ENCODE results near the gene LSR. TPM values are rescaled to one million over a fixed set of nuclear protein-coding genes. Genes with fewer than 3 reads are reported as not detected.
"Not testable (repeated sequence)": the region's sequence is repeated elsewhere in the genome, so short reads cannot be mapped to it uniquely, and the experiment has no call there.

Gene LSR
- polyA plus RNA-seq, 1 donor from 2014 or later: 49.1 TPM

DNA sequence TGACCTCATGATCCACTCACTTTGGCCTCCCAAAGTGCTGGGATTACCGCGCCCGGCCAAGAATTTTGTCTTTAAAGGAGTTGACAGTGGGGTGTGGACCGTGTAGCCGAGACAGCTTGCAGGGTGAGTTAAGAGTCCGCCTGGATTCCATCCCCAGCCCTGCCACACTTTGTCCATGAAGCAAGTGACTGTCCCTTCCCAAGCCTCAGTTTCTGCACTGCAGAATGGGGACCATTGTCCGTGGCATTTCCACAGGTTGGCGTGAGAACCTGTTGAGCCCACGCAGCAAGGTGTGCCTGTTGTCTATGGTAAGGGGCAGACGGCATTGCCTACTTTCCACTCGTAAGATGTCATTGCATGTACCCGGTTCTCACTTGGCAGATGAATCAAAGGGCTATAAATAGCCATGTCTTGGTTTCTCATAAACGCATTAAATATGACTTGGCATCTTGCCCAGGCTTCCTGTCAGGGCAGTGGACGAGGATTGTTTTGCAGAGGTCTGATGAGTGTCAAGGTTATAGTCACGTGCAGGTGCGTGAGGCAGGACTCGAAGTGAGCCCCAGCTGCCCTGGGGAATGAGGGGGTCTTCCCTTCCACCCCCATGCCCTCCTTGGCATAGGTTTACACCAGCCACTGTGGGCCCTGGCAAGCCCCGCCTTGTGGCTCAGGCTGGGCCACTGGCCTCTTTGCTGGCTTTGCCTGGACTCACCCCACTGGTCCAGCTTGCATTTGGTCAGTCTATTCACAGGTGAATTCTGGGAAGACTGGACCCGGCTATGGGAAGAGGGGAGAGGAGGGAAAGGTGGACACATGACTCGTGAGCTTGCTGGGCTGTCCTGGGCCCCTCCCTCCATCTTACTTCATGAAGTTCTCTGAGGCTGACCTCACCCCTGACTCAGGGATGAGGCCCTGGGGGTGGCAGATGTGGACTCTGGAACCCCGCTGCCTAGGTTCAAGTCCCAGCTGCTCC is 34.9 kb upstream of the LSR start:
- Mint-ChIP-seq H3K36me3 (no peaks in the 10 kb centered on the region), H3K4me1 (peaks cover 32 to 53% (median 52%) of the 10 kb centered on the region in 3 donors), H3K27me3 (no peaks in the 10 kb centered on the region), H3K9me3 (no peaks in the 10 kb centered on the region), H3K27ac (peak overlapping the region; percentile 87 to 98 (median 98)), H3K4me3 (peak overlapping the region; percentile 62 to 89 (median 80))

- Mint-ChIP-seq H3K4me3 (peak overlapping the region in 1 of 4 donors; percentile 69), H3K4me1 (peaks cover 32 to 52% (median 50%) of the 10 kb centered on the region in 3 donors)
Observed at GRCh38 chr19:35214766-35215422, 33.9 kb upstream of the LSR start.

GRCh38 chr19:35216016-35216832 is 32.6 kb upstream of the LSR start:
- H3K36me3 Mint-ChIP-seq: no peaks in the 10 kb centered on the region
- peaks cover 27 to 48% (median 46%) of the 10 kb centered on the region in 3 donors for H3K4me1 Mint-ChIP-seq
- H3K27ac Mint-ChIP-seq: peak overlapping the region; percentile 85 to 98 (median 87)
- no peaks in the 10 kb centered on the region for H3K27me3 Mint-ChIP-seq
- peaks cover 0 to 6% (median 3%) of the 10 kb centered on the region in 3 donors for H3K9me3 Mint-ChIP-seq
- peak overlapping the region in 1 of 4 donors; percentile 65 for H3K4me3 Mint-ChIP-seq

More at GRCh38 chr19:35214766-35215422, 33.9 kb upstream of the LSR start:
- Mint-ChIP-seq H3K9me3 (peaks cover 0 to 6% (median 3%) of the 10 kb centered on the region in 3 donors), H3K27me3 (no peaks in the 10 kb centered on the region), H3K36me3 (no peaks in the 10 kb centered on the region), H3K27ac (peak overlapping the region; percentile 87 to 98 (median 98))

DNA sequence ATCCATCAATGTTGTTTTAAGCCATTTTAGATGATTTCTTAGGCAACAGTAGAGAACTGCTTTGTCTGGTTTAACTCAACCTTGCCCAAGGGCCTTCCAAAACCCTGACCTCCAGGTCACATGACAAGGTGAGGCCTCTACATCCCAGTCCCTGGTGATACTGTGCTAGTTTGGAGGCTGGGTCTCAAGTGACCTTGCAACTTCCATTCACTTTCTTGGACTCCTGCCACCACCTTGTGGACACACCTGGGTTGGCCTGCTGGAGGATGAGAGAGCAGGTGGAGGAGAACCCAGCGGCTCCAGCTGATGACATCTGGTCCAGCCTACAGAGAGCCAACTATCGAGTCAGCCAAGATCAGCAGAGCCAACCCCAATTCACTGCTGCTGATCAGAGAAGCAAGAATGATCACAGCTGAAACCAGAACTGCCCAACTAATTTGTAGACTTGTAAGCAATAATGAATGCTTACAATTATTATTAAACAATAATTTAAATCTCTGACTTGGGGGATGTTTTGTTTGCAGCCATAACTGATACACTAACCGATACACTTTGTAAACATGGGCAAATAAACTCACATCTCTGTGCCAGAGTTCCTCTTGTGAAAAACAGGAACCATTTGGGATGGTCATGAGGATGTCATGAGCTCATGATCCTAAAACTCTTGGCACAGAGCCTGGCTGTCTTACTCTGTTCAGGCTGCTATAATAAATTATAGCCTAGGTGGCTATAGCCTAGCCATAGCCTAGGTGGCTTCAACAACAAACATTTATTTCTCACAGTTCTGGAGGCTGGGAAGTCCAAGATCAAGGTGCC is 31.8 kb upstream of the LSR start:
- no peaks in the 10 kb centered on the region for H3K36me3 Mint-ChIP-seq
- peak overlapping the region in 1 of 4 donors; percentile 65 for H3K4me3 Mint-ChIP-seq
- H3K4me1 Mint-ChIP-seq: peaks cover 21 to 41% (median 41%) of the 10 kb centered on the region in 3 donors
- H3K27me3 Mint-ChIP-seq: no peaks in the 10 kb centered on the region
- H3K27ac Mint-ChIP-seq: peak overlapping the region; percentile 19 to 85 (median 31)
- peaks cover 0 to 6% (median 3%) of the 10 kb centered on the region in 3 donors for H3K9me3 Mint-ChIP-seq

GRCh38 chr19:35217649-35217990 is 31.2 kb upstream of the LSR start:
- no peak overlapping the region for H3K4me3 Mint-ChIP-seq
- no peaks in the 10 kb centered on the region for H3K27me3 Mint-ChIP-seq
- peak overlapping the region in 1 of 3 donors; percentile 83 for H3K27ac Mint-ChIP-seq
- H3K4me1 Mint-ChIP-seq: peaks cover 15 to 39% (median 36%) of the 10 kb centered on the region in 3 donors
- H3K9me3 Mint-ChIP-seq: peaks cover 0 to 6% (median 3%) of the 10 kb centered on the region in 3 donors
- H3K36me3 Mint-ChIP-seq: no peaks in the 10 kb centered on the region

GRCh38 chr19:35219008-35219407 is 29.8 kb upstream of the LSR start:
- H3K27me3 Mint-ChIP-seq: no peaks in the 10 kb centered on the region
- H3K4me1 Mint-ChIP-seq: peaks cover 11 to 33% (median 23%) of the 10 kb centered on the region in 3 donors
- no peaks in the 10 kb centered on the region for H3K36me3 Mint-ChIP-seq
- H3K4me3 Mint-ChIP-seq: no peak overlapping the region
- H3K9me3 Mint-ChIP-seq: peaks cover 0 to 6% (median 3%) of the 10 kb centered on the region in 3 donors
- no peak overlapping the region for H3K27ac Mint-ChIP-seq

DNA sequence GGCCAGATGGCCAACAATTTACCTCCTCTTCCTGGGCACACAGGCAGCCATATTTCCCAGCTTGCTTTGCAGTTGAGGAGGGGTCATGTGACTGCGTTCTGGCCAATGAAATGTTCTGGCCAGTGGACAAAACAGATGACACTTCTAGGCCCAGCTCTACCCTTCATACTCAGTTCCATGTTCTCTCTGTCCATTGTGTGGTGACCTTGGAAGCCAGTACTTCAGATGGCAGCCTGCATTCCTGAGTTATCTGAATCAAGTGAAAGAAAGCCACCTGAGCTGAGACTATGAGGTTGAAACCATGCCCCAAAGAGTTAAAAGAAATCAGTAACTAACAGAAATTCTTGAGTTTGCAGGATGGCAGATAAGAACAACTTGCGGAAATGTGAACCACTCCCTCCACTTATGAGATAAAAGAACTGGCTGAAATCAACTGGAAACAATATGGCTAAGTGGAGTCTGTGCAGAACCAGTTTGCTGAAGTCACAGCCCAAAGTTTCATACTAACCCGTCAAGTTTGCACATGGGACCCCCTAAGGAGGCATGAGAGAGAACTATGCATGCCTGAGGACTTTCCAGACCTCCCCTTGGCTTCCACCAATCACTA is 28.4 kb upstream of the LSR start:
- H3K4me3 Mint-ChIP-seq: no peak overlapping the region
- H3K4me1 Mint-ChIP-seq: peaks cover 9 to 22% (median 12%) of the 10 kb centered on the region in 3 donors
- peaks cover 0 to 6% (median 3%) of the 10 kb centered on the region in 3 donors for H3K9me3 Mint-ChIP-seq
- H3K27me3 Mint-ChIP-seq: no peaks in the 10 kb centered on the region
- no peaks in the 10 kb centered on the region for H3K36me3 Mint-ChIP-seq
- H3K27ac Mint-ChIP-seq: no peak overlapping the region

DNA sequence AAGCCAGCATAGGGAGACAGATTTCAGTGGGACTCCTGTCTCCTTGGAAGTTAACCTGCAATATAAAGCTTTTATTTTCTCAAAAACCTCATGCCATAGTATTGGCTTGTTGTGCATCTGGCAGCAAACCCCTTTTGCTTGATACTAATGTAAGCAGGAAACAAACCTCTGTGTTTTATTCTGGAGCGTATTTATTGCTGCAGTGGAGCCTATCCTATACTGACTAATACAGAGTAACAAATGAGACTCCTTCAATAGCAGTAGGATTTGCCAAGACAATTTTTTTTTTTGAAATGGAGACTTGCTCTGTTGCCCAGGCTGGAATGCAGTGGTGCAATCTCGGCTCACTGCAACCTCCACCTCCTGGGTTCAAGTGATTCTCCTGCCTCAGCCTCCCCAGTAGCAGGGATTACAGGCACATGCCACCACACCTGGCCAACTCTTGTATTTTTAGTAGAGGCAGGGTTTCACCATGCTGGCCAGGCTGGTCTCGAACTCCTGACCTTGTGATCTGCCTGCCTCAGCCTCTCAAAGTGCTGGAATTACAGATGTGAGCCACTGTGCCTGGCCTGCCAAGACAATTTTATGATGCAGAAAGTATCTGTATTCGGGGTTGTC is 27.7 kb upstream of the LSR start:
- not testable (repeated sequence) for H3K4me3 Mint-ChIP-seq, H3K36me3 Mint-ChIP-seq, H3K9me3 Mint-ChIP-seq, H3K27ac Mint-ChIP-seq, H3K27me3 Mint-ChIP-seq
- peaks cover 4 to 18% (median 8%) of the 10 kb centered on the region in 3 donors for H3K4me1 Mint-ChIP-seq

DNA sequence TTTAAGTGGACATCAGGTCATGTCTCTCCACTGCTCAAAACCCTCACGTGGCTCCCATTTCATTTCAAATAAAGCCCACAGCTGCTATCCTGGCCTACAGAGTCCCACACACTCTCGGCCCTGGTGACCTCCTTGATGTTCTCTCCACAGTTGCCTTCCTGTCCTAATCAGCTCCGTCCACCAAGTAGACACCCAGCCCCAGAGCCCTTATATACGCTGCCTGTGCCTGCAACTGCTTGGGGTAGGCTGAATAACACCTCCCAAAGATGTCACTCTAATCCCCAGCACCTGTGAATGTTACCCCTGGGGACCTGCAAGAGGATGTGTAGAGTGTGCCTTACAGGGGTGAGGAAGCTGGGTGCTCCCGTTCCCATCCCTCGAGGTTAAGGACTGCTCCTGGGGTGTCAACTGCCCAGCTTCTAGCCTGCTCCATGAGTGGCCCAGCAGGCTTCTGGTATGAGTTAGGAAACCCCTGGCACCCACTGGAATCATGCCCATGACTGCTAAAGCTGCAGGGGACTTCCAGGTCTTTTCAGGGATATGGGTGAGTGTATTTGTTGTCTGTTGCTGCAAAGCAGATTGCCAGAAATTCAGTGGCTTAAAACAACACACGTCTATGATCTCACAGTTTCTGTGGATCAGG is 26.3 kb upstream of the LSR start:
- Mint-ChIP-seq H3K4me3 (peak overlapping the region in 1 of 4 donors; percentile 18), H3K36me3 (peaks cover 2% of the 10 kb centered on the region), H3K27me3 (peaks cover 3% of the 10 kb centered on the region), H3K4me1 (peaks cover 0 to 8% (median 2%) of the 10 kb centered on the region in 3 donors), H3K27ac (peak overlapping the region in 1 of 3 donors; percentile 46), H3K9me3 (peaks cover 0 to 6% (median 3%) of the 10 kb centered on the region in 3 donors)

DNA sequence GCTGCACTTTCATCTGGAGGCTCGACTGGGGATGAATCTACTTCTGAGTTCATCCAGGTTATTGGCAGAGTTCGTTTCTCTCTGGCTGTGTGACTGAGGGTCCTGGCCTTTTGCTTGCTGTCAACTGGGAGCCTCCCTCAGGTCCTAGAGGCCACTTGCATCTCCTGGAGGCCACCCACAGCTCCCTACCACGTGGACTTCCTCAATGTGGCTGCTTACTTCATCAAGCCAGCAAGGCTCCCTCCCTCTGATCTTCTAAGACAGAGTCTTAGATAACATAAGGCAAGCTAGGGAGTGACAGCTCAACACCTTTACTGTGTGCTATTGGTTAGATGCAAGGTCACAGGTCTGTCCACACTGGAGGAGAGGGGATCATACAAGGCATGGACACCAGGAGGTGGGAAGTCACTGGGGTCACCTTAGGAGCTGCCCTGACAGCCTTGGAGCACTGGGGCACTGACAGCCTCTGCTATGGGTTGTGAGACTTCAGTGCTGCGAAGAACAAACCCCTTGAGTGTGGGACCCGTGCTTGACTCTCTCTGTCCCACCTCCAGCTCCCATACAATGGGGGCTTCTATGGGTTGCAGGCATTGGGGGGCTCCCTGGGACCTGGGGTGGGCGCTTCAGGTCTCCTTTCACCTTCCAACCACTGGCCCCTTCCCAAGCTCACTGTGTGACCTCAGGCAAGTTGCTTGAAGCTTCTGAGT is 25.6 kb upstream of the LSR start:
- H3K27me3 Mint-ChIP-seq: peaks cover 3% of the 10 kb centered on the region
- peaks cover 0 to 8% (median 2%) of the 10 kb centered on the region in 3 donors for H3K4me1 Mint-ChIP-seq
- H3K9me3 Mint-ChIP-seq: peaks cover 0 to 6% (median 3%) of the 10 kb centered on the region in 3 donors
- peaks cover 2% of the 10 kb centered on the region for H3K36me3 Mint-ChIP-seq
- no peak overlapping the region for H3K27ac Mint-ChIP-seq
- peak overlapping the region in 1 of 4 donors; percentile 18 for H3K4me3 Mint-ChIP-seq

GRCh38 chr19:35223862-35224505 is 24.8 kb upstream of the LSR start:
- peaks cover 0 to 6% (median 3%) of the 10 kb centered on the region in 3 donors for H3K9me3 Mint-ChIP-seq
- no peak overlapping the region for H3K27ac Mint-ChIP-seq
- H3K4me3 Mint-ChIP-seq: peak overlapping the region in 1 of 4 donors; percentile 78
- H3K27me3 Mint-ChIP-seq: peaks cover 3% of the 10 kb centered on the region
- H3K4me1 Mint-ChIP-seq: peaks cover 0 to 8% (median 2%) of the 10 kb centered on the region in 3 donors
- H3K36me3 Mint-ChIP-seq: peaks cover 2% of the 10 kb centered on the region

Measured in IgD-negative memory B cell (primary cell).